ENCODE results near the gene CCDC57. TPM values are rescaled to one million over a fixed set of nuclear protein-coding genes. Genes with fewer than 3 reads are reported as not detected.
A peak's percentile ranks its signal among the peaks of the same experiment; 100 is the strongest.

CCDC57 gene
- total RNA-seq, 1 donor from 2014 or later = 79.0 TPM

GRCh38 chr17:82205720-82206508 is 6.7 kb downstream of the CCDC57 start:
- no peaks in the 10 kb centered on the region for H3K9me3 Mint-ChIP-seq (ENCODE audit: low read depth)
- H3K4me1 Mint-ChIP-seq (ENCODE audit: low read depth) = peaks cover 4% of the 10 kb centered on the region
- H3K36me3 Mint-ChIP-seq (ENCODE audit: insufficient read depth) = no peaks in the 10 kb centered on the region
- peak; percentile 60 for DNase-seq (ENCODE audit: low spot score, unreplicated experiment)
- H3K27me3 Mint-ChIP-seq = no peaks in the 10 kb centered on the region
- H3K27ac Mint-ChIP-seq = peak overlapping the region; percentile 71
- peak; percentile 87 for TF ChIP-seq CTCF (IDR thresholded peaks at IDR 0.05; ENCODE audit: unreplicated experiment)
- no peak overlapping the region for H3K4me3 Mint-ChIP-seq (ENCODE audit: low read depth)

- no peak for TF ChIP-seq CTCF (IDR thresholded peaks at IDR 0.05; ENCODE audit: unreplicated experiment)
- no peaks in the 10 kb centered on the region for H3K27me3 Mint-ChIP-seq
- no peak overlapping the region for H3K27ac Mint-ChIP-seq
- peaks cover under 1% of the 10 kb centered on the region for H3K36me3 Mint-ChIP-seq (ENCODE audit: insufficient read depth)
- no peak for DNase-seq (ENCODE audit: low spot score, unreplicated experiment)
- no peak overlapping the region for H3K4me3 Mint-ChIP-seq (ENCODE audit: low read depth)
- H3K9me3 Mint-ChIP-seq (ENCODE audit: low read depth) = no peaks in the 10 kb centered on the region
- peaks cover 4% of the 10 kb centered on the region for H3K4me1 Mint-ChIP-seq (ENCODE audit: low read depth)
Observed at GRCh38 chr17:82204831-82205719, 7.6 kb downstream of the CCDC57 start.

GRCh38 chr17:82203920-82204319 is 8.7 kb downstream of the CCDC57 start:
- Mint-ChIP-seq H3K9me3 (ENCODE audit: low read depth) (no peaks in the 10 kb centered on the region), H3K4me3 (ENCODE audit: low read depth) (no peak overlapping the region), H3K27ac (no peak overlapping the region), H3K36me3 (ENCODE audit: insufficient read depth) (peaks cover 4% of the 10 kb centered on the region), H3K4me1 (ENCODE audit: low read depth) (peaks cover 4% of the 10 kb centered on the region), H3K27me3 (no peaks in the 10 kb centered on the region)
- no peak for TF ChIP-seq CTCF (IDR thresholded peaks at IDR 0.05; ENCODE audit: unreplicated experiment)
- DNase-seq (ENCODE audit: low spot score, unreplicated experiment) = no peak

GRCh38 chr17:82202981-82203380 is 9.7 kb downstream of the CCDC57 start:
- TF ChIP-seq CTCF (IDR thresholded peaks at IDR 0.05; ENCODE audit: unreplicated experiment) = no peak
- DNase-seq (ENCODE audit: low spot score, unreplicated experiment) = no peak
- no peaks in the 10 kb centered on the region for H3K9me3 Mint-ChIP-seq (ENCODE audit: low read depth)
- H3K27me3 Mint-ChIP-seq = no peaks in the 10 kb centered on the region
- H3K4me1 Mint-ChIP-seq (ENCODE audit: low read depth) = peaks cover 4% of the 10 kb centered on the region
- H3K36me3 Mint-ChIP-seq (ENCODE audit: insufficient read depth) = peaks cover 8% of the 10 kb centered on the region
- no peak overlapping the region for H3K27ac Mint-ChIP-seq
- no peak overlapping the region for H3K4me3 Mint-ChIP-seq (ENCODE audit: low read depth)

- DNase-seq (ENCODE audit: low spot score, unreplicated experiment) = no peak
- Mint-ChIP-seq H3K27me3 (no peaks in the 10 kb centered on the region), H3K27ac (no peak overlapping the region), H3K36me3 (ENCODE audit: insufficient read depth) (peaks cover 13% of the 10 kb centered on the region), H3K4me1 (ENCODE audit: low read depth) (peaks cover 4% of the 10 kb centered on the region), H3K9me3 (ENCODE audit: low read depth) (no peaks in the 10 kb centered on the region), H3K4me3 (ENCODE audit: low read depth) (no peak overlapping the region)
- TF ChIP-seq CTCF (IDR thresholded peaks at IDR 0.05; ENCODE audit: unreplicated experiment) = no peak
Observed at GRCh38 chr17:82201498-82201910, 11.1 kb downstream of the CCDC57 start.

All from progenitor cell of endocrine pancreas (in vitro differentiated cells).